Measurements from ENCODE around the gene LYST. TPM values are rescaled to one million over a fixed set of nuclear protein-coding genes. Genes with fewer than 3 reads are reported as not detected.

LYST gene
- total RNA-seq, 1 donor from 2014 or later = 78.4 TPM

DNA sequence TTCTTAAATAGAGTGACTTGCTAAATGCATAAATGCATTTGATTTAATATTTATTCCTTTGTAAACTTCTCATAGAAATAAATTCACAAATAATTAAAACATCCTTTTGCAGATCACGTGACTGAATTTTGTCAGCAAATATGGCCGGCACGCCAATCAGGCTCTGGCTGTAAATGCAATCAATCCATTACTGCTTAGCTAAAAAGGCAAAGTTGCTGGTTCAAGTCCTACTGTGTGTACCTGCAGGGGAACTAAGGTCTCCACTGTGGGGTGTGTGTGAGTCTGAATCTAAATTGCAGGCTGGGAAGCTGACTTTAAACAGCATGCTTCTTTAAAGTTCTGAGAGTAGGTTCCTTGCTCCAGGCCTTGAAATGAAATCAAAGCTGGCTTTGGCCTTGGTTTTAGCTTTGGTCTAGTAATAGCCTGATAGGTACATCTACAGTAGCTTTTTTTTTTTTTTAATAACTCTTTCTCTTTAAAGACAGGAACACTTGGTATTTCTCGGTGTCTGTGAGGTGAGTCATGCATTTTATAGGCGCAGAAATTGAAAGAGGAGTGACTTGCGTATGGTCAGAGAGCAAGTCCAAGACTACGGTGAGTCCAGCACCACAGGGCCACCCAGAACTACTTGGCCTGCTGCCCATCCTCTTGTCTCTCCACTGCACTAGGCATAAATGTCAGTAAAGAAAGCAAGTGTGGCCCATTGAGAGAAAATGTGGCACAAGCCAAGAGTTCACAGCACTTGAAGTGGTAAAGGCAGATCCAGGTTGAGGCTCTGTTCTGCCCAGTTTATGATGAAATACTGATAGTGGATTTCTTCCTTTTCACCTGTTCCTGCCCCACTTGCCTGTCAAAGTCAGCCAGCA is 36.2 kb upstream of the LYST start:
- Histone ChIP-seq H3K4me3 (no peak overlapping the region), H3K9me3 (no peaks in the 10 kb centered on the region), H3K27ac (peak overlapping the region; percentile 34), H3K36me3 (no peaks in the 10 kb centered on the region), H3K27me3 (no peaks in the 10 kb centered on the region), H3K4me1 (no peaks in the 10 kb centered on the region)
- DNase-seq = peak; percentile 81
- peak; percentile 76 for ATAC-seq
- intact Hi-C loops (cut with DNase I) = no loop called here
- TF ChIP-seq, protein P1, sequence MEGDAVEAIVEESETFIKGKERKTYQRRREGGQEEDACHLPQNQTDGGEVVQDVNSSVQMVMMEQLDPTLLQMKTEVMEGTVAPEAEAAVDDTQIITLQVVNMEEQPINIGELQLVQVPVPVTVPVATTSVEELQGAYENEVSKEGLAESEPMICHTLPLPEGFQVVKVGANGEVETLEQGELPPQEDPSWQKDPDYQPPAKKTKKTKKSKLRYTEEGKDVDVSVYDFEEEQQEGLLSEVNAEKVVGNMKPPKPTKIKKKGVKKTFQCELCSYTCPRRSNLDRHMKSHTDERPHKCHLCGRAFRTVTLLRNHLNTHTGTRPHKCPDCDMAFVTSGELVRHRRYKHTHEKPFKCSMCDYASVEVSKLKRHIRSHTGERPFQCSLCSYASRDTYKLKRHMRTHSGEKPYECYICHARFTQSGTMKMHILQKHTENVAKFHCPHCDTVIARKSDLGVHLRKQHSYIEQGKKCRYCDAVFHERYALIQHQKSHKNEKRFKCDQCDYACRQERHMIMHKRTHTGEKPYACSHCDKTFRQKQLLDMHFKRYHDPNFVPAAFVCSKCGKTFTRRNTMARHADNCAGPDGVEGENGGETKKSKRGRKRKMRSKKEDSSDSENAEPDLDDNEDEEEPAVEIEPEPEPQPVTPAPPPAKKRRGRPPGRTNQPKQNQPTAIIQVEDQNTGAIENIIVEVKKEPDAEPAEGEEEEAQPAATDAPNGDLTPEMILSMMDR (IDR thresholded peaks at IDR 0.05) = no peak

DNA sequence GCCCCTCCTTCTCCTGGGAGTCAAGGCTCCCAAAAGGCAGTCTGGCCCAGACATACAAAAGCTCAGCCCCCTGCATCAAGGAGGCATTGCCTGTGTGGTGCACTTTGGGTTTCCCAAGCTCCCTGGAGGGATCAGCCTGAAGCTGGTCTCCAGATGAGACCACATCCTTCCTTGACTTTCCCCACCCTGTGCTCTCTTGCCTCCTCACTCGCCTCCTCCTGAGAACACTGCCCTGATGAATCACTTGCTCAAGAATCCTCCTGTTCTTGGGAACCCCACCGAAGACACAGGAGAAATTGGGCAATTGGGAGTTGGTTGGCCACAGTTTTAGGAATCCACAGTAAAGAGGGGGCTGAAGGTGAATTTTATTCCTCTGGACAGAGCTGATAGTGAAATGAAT is 34.8 kb upstream of the LYST start:
- DNase-seq (no peak), ATAC-seq (no peak)
- no peaks in the 10 kb centered on the region for H3K27me3 ChIP-seq
- H3K36me3 ChIP-seq = no peaks in the 10 kb centered on the region
- H3K4me3 ChIP-seq = no peak overlapping the region
- TF ChIP-seq, protein P1 (IDR thresholded peaks at IDR 0.05) = no peak
- H3K27ac ChIP-seq = no peak overlapping the region
- no peaks in the 10 kb centered on the region for H3K4me1 ChIP-seq
- no peaks in the 10 kb centered on the region for H3K9me3 ChIP-seq
- intact Hi-C loops (cut with DNase I) = no loop called here

DNA sequence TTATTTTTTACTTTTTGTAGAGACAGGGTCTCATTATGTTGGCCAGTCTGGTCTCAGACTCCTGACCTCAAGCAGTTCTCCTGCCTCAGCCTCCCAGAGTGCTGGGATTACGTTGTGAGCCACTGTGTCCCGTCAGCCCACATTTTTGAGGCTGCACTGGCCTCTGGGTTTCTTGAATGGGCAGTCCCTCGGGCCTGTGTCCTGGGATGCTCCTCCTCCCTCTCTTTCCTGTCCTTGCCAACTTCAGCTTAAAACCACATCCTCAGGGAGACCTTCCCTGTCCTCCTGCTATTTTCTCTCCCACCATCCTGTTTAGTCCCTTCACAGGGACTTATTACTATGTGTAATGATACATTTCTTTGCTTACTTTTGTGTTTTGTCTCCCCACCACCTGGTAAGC is 31.4 kb upstream of the LYST start:
- no peak for ATAC-seq
- intact Hi-C loops (cut with DNase I) = no loop called here
- H3K27ac ChIP-seq = no peak overlapping the region
- TF ChIP-seq, protein P1 (IDR thresholded peaks at IDR 0.05) = no peak
- DNase-seq = no peak
- H3K9me3 ChIP-seq = no peaks in the 10 kb centered on the region
- no peaks in the 10 kb centered on the region for H3K4me1 ChIP-seq
- H3K36me3 ChIP-seq = no peaks in the 10 kb centered on the region
- H3K4me3 ChIP-seq = no peak overlapping the region
- H3K27me3 ChIP-seq = no peaks in the 10 kb centered on the region

DNA sequence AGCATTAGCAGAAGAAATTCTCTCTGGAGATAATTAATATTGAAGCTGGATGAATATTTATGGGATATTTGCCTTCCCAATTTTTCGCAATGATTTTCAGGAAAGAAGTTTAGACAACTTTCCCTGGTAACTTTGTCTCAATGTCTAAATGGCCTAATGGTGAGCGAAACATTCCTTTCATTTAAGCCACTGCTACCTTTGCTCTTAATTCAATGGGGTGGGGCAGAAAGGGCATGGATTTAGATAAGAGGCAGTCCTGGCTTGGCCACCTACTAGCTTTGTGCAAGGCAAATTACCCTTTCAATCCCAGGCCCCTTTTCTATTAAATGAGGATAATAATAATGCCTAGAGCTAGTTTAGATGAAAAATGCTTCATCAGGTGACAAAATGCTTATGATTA is 27.1 kb upstream of the LYST start:
- H3K27me3 ChIP-seq = no peaks in the 10 kb centered on the region
- H3K4me1 ChIP-seq = no peaks in the 10 kb centered on the region
- TF ChIP-seq, protein P1 (IDR thresholded peaks at IDR 0.05) = no peak
- H3K9me3 ChIP-seq = no peaks in the 10 kb centered on the region
- no peaks in the 10 kb centered on the region for H3K36me3 ChIP-seq
- ATAC-seq (no peak), DNase-seq (no peak)
- no peak overlapping the region for H3K27ac ChIP-seq
- no peak overlapping the region for H3K4me3 ChIP-seq
- intact Hi-C loops (cut with DNase I) = no loop called here

DNA sequence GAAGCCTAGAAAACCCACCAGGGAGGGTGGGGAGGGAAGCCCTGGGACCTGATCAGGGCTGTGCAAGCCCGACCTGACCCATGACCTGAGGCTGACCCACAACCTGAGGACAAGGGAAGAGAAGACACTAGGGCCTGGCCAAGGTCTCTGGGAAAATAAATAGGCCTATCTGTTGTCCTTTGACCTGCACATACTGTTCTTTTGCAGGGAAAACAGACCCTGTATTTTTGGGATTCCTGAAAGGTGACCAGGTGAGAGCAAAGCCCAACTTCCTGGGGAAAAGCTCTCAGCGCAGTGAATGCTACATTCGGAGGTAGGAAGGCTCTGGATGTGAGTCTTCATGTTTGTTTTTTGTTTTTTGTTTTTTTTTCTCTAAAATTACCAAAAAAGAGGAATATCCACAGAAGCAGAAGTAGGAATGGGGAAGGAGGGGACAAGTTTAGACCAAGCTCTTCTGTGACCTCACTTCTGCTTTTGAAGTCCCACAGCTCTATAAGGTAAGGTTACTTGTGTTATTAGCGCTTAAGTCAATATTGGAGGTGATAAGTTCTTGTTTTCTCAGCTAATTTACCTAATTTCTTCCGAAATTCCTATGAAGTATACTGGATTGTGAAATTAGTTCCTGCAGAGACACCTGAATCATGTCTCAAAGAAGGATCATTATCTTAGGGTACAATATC is 26.2 kb upstream of the LYST start:
- no peak overlapping the region for H3K4me3 ChIP-seq
- DNase-seq = no peak
- ATAC-seq = peak; percentile 87
- H3K4me1 ChIP-seq = no peaks in the 10 kb centered on the region
- H3K9me3 ChIP-seq = no peaks in the 10 kb centered on the region
- intact Hi-C loops (cut with DNase I) = no loop called here
- no peaks in the 10 kb centered on the region for H3K27me3 ChIP-seq
- TF ChIP-seq, protein P1 (IDR thresholded peaks at IDR 0.05) = no peak
- peak overlapping the region; percentile 53 for H3K27ac ChIP-seq
- H3K36me3 ChIP-seq = no peaks in the 10 kb centered on the region

Data from upper lobe of right lung (tissue), 1 donor.